DND-41 (cell line): ENCODE measurements around the gene EPB41L4A.

Experiments
- ATAC-seq: fragments of 200-7000 bp; cut with Tn5 transposase; 3 replicates; pipeline ENCODE4 v1.9.1; 2021; ENCODE audit warnings: low read depth; ENCODE audit not compliant: insufficient read depth
- DNase-seq: peaks from one replicate; pipeline ENCODE4 v3.0.0-alpha.2; 2020
- H2AFZ ChIP-seq: 2 replicates; pipeline ENCODE4 v1.6.0; 2012; ENCODE audit warnings: low read depth, low read length
- H3K27ac ChIP-seq: 2 replicates; pipeline ENCODE4 v1.5.1; 2012; ENCODE audit warnings: low read length, inconsistent platforms
- H3K27me3 ChIP-seq: fragments of 200-600 bp; sonication (generic); 2 replicates; pipeline ENCODE4 v1.6.0; 2012; ENCODE audit warnings: low read length, mild to moderate bottlenecking, inconsistent platforms; ENCODE audit not compliant: insufficient read depth, poor library complexity
- H3K36me3 ChIP-seq: 2 replicates; pipeline ENCODE4 v1.5.1; 2012; ENCODE audit warnings: low read length, inconsistent platforms; ENCODE audit not compliant: insufficient read depth
- H3K4me1 ChIP-seq: 2 replicates; pipeline ENCODE4 v1.5.1; 2012; ENCODE audit warnings: mild to moderate bottlenecking, low read length; ENCODE audit not compliant: insufficient read depth
- H3K4me2 ChIP-seq: 2 replicates; pipeline ENCODE4 v1.6.0; 2012; ENCODE audit warnings: mild to moderate bottlenecking, moderate library complexity, low read length, inconsistent platforms; ENCODE audit not compliant: insufficient read depth
- H3K4me3 ChIP-seq, 2 experiments: fragments of 200-600 bp in 1 of 2; shearing (Covaris generic) in 1 of 2; 2 replicates each; pipeline ENCODE4 v1.5.1; 2012 to 2016; ENCODE audit warnings: inconsistent platforms in 2 of 2, low read length in 2 of 2, mild to moderate bottlenecking in 2 of 2, low read depth in 1 of 2, moderate library complexity in 1 of 2
- H3K79me2 ChIP-seq: 2 replicates; pipeline ENCODE4 v1.6.0; 2012; ENCODE audit warnings: low read length, inconsistent platforms; ENCODE audit not compliant: insufficient read depth
- H3K9ac ChIP-seq: 2 replicates; pipeline ENCODE4 v1.6.0; 2012; ENCODE audit warnings: low read depth, mild to moderate bottlenecking, inconsistent platforms, low read length, moderate library complexity
- H3K9me3 ChIP-seq: 2 replicates; pipeline ENCODE4 v1.5.1; 2012; ENCODE audit warnings: low read length, moderate library complexity, mild to moderate bottlenecking, inconsistent platforms; ENCODE audit not compliant: insufficient read depth, severe bottlenecking
- H4K20me1 ChIP-seq: 2 replicates; pipeline ENCODE4 v1.6.0; 2012; ENCODE audit warnings: low read length; ENCODE audit not compliant: insufficient read depth
- EZH2 ChIP-seq: IDR thresholded peaks from 3 replicates; pipeline ENCODE4 v1.6.1; 2012; ENCODE audit warnings: borderline replicate concordance, low read depth, mild to moderate bottlenecking, moderate library complexity, low read length, inconsistent platforms; ENCODE audit not compliant: severe bottlenecking
- TF ChIP-seq, protein P1 (sequence below): IDR thresholded peaks from 2 replicates; pipeline ENCODE4 v1.5.1; 2012; ENCODE audit warnings: borderline replicate concordance, low read length, moderate library complexity, mild to moderate bottlenecking; ENCODE audit not compliant: poor library complexity, severe bottlenecking; ENCODE audit errors: extremely low read depth

Gene EPB41L4A

DNA sequence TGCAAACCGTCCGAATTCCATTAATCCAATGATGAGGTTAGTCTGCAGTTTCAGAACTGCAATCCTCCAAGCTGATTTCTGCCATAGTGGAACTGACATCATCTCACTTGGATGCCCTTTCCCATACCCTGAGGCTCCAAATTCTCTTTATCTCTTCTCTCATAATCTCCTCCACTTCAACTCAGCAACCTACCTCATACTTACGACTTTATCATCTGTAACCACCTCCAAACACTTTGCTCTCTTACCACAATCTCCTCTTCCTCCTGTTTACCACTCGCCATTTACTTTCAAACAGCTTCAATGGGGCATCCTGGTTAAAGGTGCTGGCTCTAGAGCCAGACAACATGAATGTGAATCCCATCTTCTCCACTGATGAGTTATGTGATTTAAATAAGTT is 223.2 kb downstream of the EPB41L4A start:
- DNase-seq (no peak), ATAC-seq (no peak)
- H3K4me2 ChIP-seq: no peak overlapping the region
- H3K4me3 ChIP-seq: no peak overlapping the region
- H3K36me3 ChIP-seq: no peaks in the 10 kb centered on the region
- H3K27me3 ChIP-seq: peaks cover 12% of the 10 kb centered on the region
- H2AFZ ChIP-seq: no peak overlapping the region
- TF ChIP-seq EZH2: no peak
- TF ChIP-seq, protein P1, sequence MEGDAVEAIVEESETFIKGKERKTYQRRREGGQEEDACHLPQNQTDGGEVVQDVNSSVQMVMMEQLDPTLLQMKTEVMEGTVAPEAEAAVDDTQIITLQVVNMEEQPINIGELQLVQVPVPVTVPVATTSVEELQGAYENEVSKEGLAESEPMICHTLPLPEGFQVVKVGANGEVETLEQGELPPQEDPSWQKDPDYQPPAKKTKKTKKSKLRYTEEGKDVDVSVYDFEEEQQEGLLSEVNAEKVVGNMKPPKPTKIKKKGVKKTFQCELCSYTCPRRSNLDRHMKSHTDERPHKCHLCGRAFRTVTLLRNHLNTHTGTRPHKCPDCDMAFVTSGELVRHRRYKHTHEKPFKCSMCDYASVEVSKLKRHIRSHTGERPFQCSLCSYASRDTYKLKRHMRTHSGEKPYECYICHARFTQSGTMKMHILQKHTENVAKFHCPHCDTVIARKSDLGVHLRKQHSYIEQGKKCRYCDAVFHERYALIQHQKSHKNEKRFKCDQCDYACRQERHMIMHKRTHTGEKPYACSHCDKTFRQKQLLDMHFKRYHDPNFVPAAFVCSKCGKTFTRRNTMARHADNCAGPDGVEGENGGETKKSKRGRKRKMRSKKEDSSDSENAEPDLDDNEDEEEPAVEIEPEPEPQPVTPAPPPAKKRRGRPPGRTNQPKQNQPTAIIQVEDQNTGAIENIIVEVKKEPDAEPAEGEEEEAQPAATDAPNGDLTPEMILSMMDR: no peak
- H3K4me1 ChIP-seq: no peaks in the 10 kb centered on the region
- no peaks in the 10 kb centered on the region for H4K20me1 ChIP-seq
- no peaks in the 10 kb centered on the region for H3K9me3 ChIP-seq
- H3K9ac ChIP-seq: no peak overlapping the region
- H3K27ac ChIP-seq: no peak overlapping the region
- no peaks in the 10 kb centered on the region for H3K79me2 ChIP-seq

DNA sequence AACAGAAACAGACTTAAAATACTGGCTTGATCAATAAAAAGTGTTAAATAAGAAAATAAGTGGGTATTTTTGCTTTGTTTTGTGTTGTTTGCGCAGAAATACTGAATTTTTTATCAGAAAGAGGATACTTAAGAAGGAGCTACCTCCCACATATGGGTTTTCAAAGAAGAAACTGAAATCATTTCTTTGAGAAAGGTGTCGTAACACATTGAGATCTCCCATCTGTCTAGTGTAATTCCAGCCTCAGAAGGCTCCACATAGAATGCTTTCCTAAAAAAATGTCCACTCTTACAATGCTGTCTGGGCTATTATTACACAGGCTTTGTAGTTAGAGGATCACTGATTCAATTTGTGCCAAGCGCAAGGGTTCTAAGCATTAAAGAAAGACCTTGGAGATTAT is 226.2 kb downstream of the EPB41L4A start:
- no peaks in the 10 kb centered on the region for H3K4me1 ChIP-seq

DNA sequence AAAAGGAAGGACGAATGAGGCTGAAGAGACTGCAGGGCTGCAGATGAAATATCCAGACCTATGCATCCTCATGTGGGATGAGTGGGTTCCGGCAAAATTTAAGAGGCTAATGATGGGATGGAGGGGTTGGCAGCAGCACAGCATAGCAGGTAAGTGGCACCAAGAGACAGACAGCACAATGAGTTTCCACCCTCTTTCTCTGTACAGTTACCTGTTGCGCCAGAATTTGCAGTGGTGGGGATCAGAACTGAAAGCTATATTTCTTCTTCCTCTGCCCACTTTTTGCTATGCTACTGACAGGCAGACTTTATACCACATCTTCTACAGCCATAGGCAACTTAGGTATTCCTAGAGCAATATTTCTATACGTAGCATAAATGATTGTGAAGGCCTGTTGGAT is 227.0 kb downstream of the EPB41L4A start:
- Histone ChIP-seq H3K27me3 (peaks cover 42% of the 10 kb centered on the region), H3K9ac (no peak overlapping the region), H4K20me1 (no peaks in the 10 kb centered on the region), H2AFZ (no peak overlapping the region), H3K4me2 (no peak overlapping the region), H3K9me3 (no peaks in the 10 kb centered on the region), H3K4me1 (no peaks in the 10 kb centered on the region), H3K4me3 (no peak overlapping the region), H3K27ac (no peak overlapping the region), H3K79me2 (no peaks in the 10 kb centered on the region), H3K36me3 (no peaks in the 10 kb centered on the region)
- no peak for DNase-seq
- TF ChIP-seq, protein P1: no peak
- no peak for TF ChIP-seq EZH2
- ATAC-seq: no peak

More for the DNA sequence above, 226.2 kb downstream of the EPB41L4A start:
- Histone ChIP-seq H3K9me3 (no peaks in the 10 kb centered on the region), H3K36me3 (no peaks in the 10 kb centered on the region), H3K27me3 (peaks cover 38% of the 10 kb centered on the region), H4K20me1 (no peaks in the 10 kb centered on the region), H2AFZ (no peak overlapping the region), H3K4me2 (no peak overlapping the region), H3K9ac (no peak overlapping the region), H3K27ac (no peak overlapping the region), H3K79me2 (no peaks in the 10 kb centered on the region), H3K4me3 (no peak overlapping the region)
- ATAC-seq: no peak
- no peak for DNase-seq
- TF ChIP-seq, protein P1: no peak
- TF ChIP-seq EZH2: no peak

DNA sequence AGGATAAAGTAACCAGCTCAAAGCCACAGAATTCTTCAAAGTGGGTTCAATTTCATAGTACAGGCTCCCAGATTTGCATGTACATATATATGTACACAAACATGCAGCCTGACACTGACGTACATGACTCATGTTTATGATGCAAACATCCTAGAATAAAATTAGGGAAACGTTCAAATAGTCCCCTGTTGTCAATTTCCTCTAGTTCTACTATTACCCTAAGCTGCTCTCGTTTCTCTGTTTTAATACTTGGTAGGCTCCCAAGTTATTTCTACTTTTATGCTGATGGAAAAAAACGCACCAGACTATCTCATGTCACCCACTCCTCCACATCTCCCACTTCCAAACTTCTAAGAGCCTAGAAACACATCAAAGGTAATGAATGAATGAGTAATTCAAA is 229.7 kb downstream of the EPB41L4A start:
- Histone ChIP-seq H3K9ac (no peak overlapping the region), H2AFZ (no peak overlapping the region), H3K4me1 (no peaks in the 10 kb centered on the region), H3K27me3 (peaks cover 45% of the 10 kb centered on the region), H3K9me3 (no peaks in the 10 kb centered on the region), H4K20me1 (no peaks in the 10 kb centered on the region), H3K4me3 (no peak overlapping the region), H3K36me3 (no peaks in the 10 kb centered on the region), H3K4me2 (no peak overlapping the region), H3K27ac (no peak overlapping the region), H3K79me2 (no peaks in the 10 kb centered on the region)
- no peak for ATAC-seq
- TF ChIP-seq EZH2: no peak
- TF ChIP-seq, protein P1: no peak
- no peak for DNase-seq
